PC-3 (cell line): ENCODE results near the gene KIFAP3.

Source experiments
- EZH2 ChIP-seq: fragments of 300-600 bp; sonication (generic); IDR thresholded peaks from one replicate; pipeline ENCODE4 v1.6.1; 2017; ENCODE audit warnings: antibody characterized with exemption, mild to moderate bottlenecking, low read length; ENCODE audit not compliant: unreplicated experiment
- TF ChIP-seq, protein P1 (sequence below): fragments of 300-600 bp; sonication (generic); conservative IDR thresholded peaks from 2 replicates; pipeline ENCODE4 v1.5.1; 2017; ENCODE audit warnings: antibody characterized with exemption, low read depth, mild to moderate bottlenecking, low read length

GRCh38 chr1:169872906-169873305 is 201.6 kb downstream of the KIFAP3 start:
- TF ChIP-seq, protein P1, sequence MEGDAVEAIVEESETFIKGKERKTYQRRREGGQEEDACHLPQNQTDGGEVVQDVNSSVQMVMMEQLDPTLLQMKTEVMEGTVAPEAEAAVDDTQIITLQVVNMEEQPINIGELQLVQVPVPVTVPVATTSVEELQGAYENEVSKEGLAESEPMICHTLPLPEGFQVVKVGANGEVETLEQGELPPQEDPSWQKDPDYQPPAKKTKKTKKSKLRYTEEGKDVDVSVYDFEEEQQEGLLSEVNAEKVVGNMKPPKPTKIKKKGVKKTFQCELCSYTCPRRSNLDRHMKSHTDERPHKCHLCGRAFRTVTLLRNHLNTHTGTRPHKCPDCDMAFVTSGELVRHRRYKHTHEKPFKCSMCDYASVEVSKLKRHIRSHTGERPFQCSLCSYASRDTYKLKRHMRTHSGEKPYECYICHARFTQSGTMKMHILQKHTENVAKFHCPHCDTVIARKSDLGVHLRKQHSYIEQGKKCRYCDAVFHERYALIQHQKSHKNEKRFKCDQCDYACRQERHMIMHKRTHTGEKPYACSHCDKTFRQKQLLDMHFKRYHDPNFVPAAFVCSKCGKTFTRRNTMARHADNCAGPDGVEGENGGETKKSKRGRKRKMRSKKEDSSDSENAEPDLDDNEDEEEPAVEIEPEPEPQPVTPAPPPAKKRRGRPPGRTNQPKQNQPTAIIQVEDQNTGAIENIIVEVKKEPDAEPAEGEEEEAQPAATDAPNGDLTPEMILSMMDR = no peak
- TF ChIP-seq EZH2 = no peak
